ENCODE results near the gene DNAL4. TPM values are rescaled to one million over a fixed set of nuclear protein-coding genes. Genes with fewer than 3 reads are reported as not detected.

The DNAL4 gene
- total and polyA plus RNA-seq, 10 of the 15 experiments (the other 5 are each of a cell fraction or from before 2014, with no cell fraction given) = 0.35 to 8.5 (median 6.3) TPM; not detected in 1

DNA sequence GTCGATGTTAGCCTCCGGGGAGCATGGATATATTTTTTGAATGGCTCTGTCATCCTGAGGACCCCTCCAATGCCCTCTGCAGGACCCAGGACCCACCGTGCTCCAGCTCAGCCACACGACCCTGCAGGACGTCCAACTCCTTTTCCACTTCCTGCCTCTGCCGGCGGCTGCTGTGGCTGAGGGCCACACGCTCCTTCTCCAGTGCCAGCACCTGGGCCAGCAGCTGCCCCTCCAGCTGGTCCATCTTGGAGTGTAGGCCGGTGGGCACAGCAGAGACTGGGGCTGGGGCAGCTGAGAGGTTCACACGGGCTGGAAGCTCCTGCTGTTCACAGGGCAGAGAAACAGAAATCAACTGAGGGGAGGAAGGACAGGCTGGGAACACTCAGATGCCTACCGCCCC lies 34.2 kb upstream of the DNAL4 start:
- RAD21 ChIA-PET (ENCODE audit: unreplicated experiment) = no interaction called here
- H3K4me1 ChIP-seq (ENCODE audit: control insufficient read depth, insufficient read depth, low read length) = no peaks in the 10 kb centered on the region
- CTCF ChIA-PET = interaction anchor here (1.5 kb wide), 1 partner anchor 42 kb away, joined by 4 read pairs; no protein-coding TSS in a partner anchor
- BruUV-seq (replicated peaks) = no TSS peak
- H3K4me3 ChIP-seq = no peak overlapping the region
- no peaks in the 10 kb centered on the region for H3K79me2 ChIP-seq (ENCODE audit: control insufficient read depth, insufficient read depth, low read length)
- no peaks in the 10 kb centered on the region for H3K9me3 ChIP-seq (replicated peaks; ENCODE audit: control insufficient read depth, insufficient read depth, low read length)
- no peak for DNase-seq (ENCODE audit: low read depth, low spot score)
- SMC1A ChIA-PET (ENCODE audit: uncharacterized antibody, unreplicated experiment) = interaction anchor here (0.6 kb wide), 1 partner anchor 207 kb away, joined by 3 read pairs; no protein-coding TSS in a partner anchor
- H3K27me3 ChIP-seq (replicated peaks in 1 of 2; ENCODE audit: control insufficient read depth in 2 of 2, insufficient read depth in 2 of 2, low read length in 1 of 2) = no peaks in the 10 kb centered on the region; a peak in 1 of 4 replicates
- no peak overlapping the region for H3K27ac ChIP-seq (ENCODE audit: control insufficient read depth, insufficient read depth)
- H3K9ac ChIP-seq (ENCODE audit: control insufficient read depth, insufficient read depth, low read length) = no peak overlapping the region
- no peak for ATAC-seq
- no peaks in the 10 kb centered on the region for H4K20me1 ChIP-seq (ENCODE audit: control insufficient read depth, insufficient read depth)
- 4% methylated on average over 11 of the region's 11 CpGs for WGBS (ENCODE audit: insufficient coverage, insufficient replicate concordance, low lambda C conversion rate, missing lambda C conversion rate)
- H3K36me3 ChIP-seq (ENCODE audit: control insufficient read depth in 2 of 2, insufficient read depth in 2 of 2, low read length in 1 of 2) = no peaks in the 10 kb centered on the region
- H3K4me2 ChIP-seq (ENCODE audit: control insufficient read depth, insufficient read depth) = no peak overlapping the region
- POLR2A ChIA-PET = no interaction called here
- H2AFZ ChIP-seq (ENCODE audit: control insufficient read depth, low read depth, low read length) = no peak overlapping the region
- in situ Hi-C loops (cut with MboI) = no loop called here
- FAIRE-seq = no peak
- intact Hi-C loops (cut with micrococcal nuclease; ENCODE audit: unreplicated experiment) = no loop called here
- TF ChIP-seq MEF2B (IDR thresholded peaks at IDR 0.05; ENCODE audit: partially characterized antibody, poor library complexity, severe bottlenecking) (no peak), RCOR1 (conservative IDR thresholded peaks at IDR 0.05; ENCODE audit: low read depth, low read length) (no peak), SMAD1 (IDR thresholded peaks at IDR 0.05; ENCODE audit: low read depth, partially characterized antibody) (no peak), HDAC6 (IDR thresholded peaks at IDR 0.05; ENCODE audit: unreplicated experiment) (no peak), PAX5 (IDR thresholded peaks at IDR 0.05; ENCODE audit: borderline replicate concordance, low read depth, low read length) (no peak), PAX8 (IDR thresholded peaks at IDR 0.05) (no peak), JUND (IDR thresholded peaks at IDR 0.05; ENCODE audit: low read depth, low read length) (no peak), BCL11A (IDR thresholded peaks at IDR 0.05; ENCODE audit: low read depth, low read length) (no peak), STAT3 (IDR thresholded peaks at IDR 0.05; ENCODE audit: low read depth, low read length) (no peak), HDAC2 (IDR thresholded peaks at IDR 0.05) (no peak), RUNX3 (IDR thresholded peaks at IDR 0.05; ENCODE audit: low read length) (no peak), ZNF622 (IDR thresholded peaks at IDR 0.05) (no peak), MYC (IDR thresholded peaks at IDR 0.05; ENCODE audit: insufficient read depth, insufficient read length, insufficient replicate concordance, low read length, severe bottlenecking) (no peak), MXI1 (IDR thresholded peaks at IDR 0.05; ENCODE audit: low read depth, low read length) (no peak), KLF5 (IDR thresholded peaks at IDR 0.05; ENCODE audit: partially characterized antibody) (no peak), IKZF1 (conservative IDR thresholded peaks at IDR 0.05) (no peak), NR2C2 (IDR thresholded peaks at IDR 0.05; ENCODE audit: borderline replicate concordance, control insufficient read depth, insufficient read length, low read depth) (no peak)
- TF ChIP-seq, protein P1, sequence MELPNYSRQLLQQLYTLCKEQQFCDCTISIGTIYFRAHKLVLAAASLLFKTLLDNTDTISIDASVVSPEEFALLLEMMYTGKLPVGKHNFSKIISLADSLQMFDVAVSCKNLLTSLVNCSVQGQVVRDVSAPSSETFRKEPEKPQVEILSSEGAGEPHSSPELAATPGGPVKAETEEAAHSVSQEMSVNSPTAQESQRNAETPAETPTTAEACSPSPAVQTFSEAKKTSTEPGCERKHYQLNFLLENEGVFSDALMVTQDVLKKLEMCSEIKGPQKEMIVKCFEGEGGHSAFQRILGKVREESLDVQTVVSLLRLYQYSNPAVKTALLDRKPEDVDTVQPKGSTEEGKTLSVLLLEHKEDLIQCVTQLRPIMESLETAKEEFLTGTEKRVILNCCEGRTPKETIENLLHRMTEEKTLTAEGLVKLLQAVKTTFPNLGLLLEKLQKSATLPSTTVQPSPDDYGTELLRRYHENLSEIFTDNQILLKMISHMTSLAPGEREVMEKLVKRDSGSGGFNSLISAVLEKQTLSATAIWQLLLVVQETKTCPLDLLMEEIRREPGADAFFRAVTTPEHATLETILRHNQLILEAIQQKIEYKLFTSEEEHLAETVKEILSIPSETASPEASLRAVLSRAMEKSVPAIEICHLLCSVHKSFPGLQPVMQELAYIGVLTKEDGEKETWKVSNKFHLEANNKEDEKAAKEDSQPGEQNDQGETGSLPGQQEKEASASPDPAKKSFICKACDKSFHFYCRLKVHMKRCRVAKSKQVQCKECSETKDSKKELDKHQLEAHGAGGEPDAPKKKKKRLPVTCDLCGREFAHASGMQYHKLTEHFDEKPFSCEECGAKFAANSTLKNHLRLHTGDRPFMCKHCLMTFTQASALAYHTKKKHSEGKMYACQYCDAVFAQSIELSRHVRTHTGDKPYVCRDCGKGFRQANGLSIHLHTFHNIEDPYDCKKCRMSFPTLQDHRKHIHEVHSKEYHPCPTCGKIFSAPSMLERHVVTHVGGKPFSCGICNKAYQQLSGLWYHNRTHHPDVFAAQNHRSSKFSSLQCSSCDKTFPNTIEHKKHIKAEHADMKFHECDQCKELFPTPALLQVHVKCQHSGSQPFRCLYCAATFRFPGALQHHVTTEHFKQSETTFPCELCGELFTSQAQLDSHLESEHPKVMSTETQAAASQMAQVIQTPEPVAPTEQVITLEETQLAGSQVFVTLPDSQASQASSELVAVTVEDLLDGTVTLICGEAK (IDR thresholded peaks at IDR 0.05; ENCODE audit: borderline replicate concordance) = no peak
- TF ChIP-seq, protein P2, sequence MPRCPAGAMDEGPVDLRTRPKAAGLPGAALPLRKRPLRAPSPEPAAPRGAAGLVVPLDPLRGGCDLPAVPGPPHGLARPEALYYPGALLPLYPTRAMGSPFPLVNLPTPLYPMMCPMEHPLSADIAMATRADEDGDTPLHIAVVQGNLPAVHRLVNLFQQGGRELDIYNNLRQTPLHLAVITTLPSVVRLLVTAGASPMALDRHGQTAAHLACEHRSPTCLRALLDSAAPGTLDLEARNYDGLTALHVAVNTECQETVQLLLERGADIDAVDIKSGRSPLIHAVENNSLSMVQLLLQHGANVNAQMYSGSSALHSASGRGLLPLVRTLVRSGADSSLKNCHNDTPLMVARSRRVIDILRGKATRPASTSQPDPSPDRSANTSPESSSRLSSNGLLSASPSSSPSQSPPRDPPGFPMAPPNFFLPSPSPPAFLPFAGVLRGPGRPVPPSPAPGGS (IDR thresholded peaks at IDR 0.05; ENCODE audit: borderline replicate concordance, insufficient read depth, low read depth, low read length, poor library complexity, severe bottlenecking) = no peak
